ENCODE results near the gene MST1R. TPM values are rescaled to one million over a fixed set of nuclear protein-coding genes. Genes with fewer than 3 reads are reported as not detected.

MST1R gene
- total and polyA plus RNA-seq, 2 donors = 8.9 to 25.3 TPM

DNA sequence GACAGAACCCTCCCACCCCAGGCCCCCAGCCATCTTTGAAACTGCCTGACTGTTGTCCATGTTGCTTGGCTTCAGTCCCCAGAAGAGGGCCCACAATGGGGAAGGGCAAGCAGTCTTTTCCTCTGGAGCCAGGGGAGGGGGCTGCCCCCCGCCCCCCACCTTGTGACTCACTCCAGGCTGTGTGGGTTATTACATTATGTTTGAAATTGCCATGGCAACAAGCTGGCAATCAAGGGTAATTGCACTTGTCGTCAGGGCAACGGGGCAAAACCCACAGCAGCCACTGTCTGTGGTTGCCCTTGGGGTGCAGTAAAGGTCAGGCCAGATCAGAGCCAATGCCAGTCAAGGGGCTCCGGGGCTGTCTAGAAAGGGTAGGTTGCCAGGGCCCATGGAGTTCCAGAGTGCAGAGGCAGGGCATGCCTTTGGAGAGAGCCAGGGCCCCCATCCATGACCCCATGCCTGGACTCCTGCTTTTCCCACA is 30.8 kb downstream of the MST1R start:
- no peak overlapping the region for H3K27ac ChIP-seq (ENCODE audit: low read depth in 1 of 2, low read length in 1 of 2)
- no peak overlapping the region for H3K4me3 ChIP-seq (ENCODE audit: low read length in 2 of 2)
- WGBS = 74% methylated on average over 4 of the region's 4 CpGs
- H3K36me3 ChIP-seq (ENCODE audit: control insufficient read depth in 2 of 2, insufficient read depth in 2 of 2, low read length in 1 of 2) = no peaks in the 10 kb centered on the region
- peaks cover 22 to 44% of the 10 kb centered on the region in 2 donors for H3K27me3 ChIP-seq (ENCODE audit: control insufficient read depth in 2 of 2, insufficient read depth in 1 of 2, low read length in 1 of 2)
- DNase-seq (ENCODE audit: low read depth in 6 of 9, low spot score in 9 of 9) = no peak
- no peaks in the 10 kb centered on the region for H3K9me3 ChIP-seq (ENCODE audit: control insufficient read depth in 2 of 2, insufficient read depth in 1 of 2, low read length in 1 of 2)
- peaks cover 10 to 16% of the 10 kb centered on the region in 2 donors for H3K4me1 ChIP-seq (ENCODE audit: control insufficient read depth in 2 of 2, insufficient read depth in 2 of 2, low read length in 2 of 2)

DNA sequence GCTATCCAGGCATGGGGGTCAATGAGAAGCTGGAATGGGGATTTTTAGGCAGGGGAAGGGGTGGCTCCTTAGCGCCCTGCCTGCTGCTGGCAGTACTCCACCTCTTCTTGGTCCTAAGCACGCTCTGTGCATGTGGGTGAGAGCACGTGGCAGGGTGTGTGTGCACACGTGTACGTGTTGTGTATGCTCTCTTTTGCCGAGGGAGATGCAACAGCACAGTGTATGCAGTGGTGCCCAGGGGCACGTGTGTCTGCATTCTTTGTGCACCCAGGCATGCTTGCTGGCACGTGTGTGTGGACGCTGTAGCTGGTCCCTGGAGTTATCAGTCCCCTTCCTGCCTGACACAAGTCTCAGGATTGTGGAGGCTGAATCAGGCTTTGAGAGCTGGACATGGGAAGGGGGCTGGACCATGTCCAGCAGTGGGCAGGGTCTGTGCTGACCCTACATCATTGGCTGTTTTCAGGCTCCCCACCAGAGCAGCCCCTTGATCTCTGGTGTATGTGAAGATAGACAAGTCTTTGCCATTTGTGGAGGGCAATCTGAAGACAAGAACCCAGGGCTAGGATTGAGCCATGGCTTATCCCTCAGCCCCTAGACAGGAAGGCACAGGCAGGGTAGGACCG is 32.0 kb downstream of the MST1R start:
- Histone ChIP-seq H3K27ac (ENCODE audit: low read depth in 1 of 2, low read length in 1 of 2) (no peak overlapping the region), H3K27me3 (ENCODE audit: control insufficient read depth in 2 of 2, insufficient read depth in 1 of 2, low read length in 1 of 2) (peaks cover 22 to 56% of the 10 kb centered on the region in 2 donors), H3K4me3 (ENCODE audit: low read length in 2 of 2) (no peak overlapping the region), H3K4me1 (ENCODE audit: control insufficient read depth in 2 of 2, insufficient read depth in 2 of 2, low read length in 2 of 2) (peaks cover 10 to 16% of the 10 kb centered on the region in 2 donors), H3K9me3 (ENCODE audit: control insufficient read depth in 2 of 2, insufficient read depth in 1 of 2, low read length in 1 of 2) (no peaks in the 10 kb centered on the region), H3K36me3 (ENCODE audit: control insufficient read depth in 2 of 2, insufficient read depth in 2 of 2, low read length in 1 of 2) (no peaks in the 10 kb centered on the region)
- DNase-seq (ENCODE audit: low read depth in 6 of 9, low spot score in 9 of 9) = no peak
- 92% methylated on average over 10 of the region's 10 CpGs for WGBS

DNA sequence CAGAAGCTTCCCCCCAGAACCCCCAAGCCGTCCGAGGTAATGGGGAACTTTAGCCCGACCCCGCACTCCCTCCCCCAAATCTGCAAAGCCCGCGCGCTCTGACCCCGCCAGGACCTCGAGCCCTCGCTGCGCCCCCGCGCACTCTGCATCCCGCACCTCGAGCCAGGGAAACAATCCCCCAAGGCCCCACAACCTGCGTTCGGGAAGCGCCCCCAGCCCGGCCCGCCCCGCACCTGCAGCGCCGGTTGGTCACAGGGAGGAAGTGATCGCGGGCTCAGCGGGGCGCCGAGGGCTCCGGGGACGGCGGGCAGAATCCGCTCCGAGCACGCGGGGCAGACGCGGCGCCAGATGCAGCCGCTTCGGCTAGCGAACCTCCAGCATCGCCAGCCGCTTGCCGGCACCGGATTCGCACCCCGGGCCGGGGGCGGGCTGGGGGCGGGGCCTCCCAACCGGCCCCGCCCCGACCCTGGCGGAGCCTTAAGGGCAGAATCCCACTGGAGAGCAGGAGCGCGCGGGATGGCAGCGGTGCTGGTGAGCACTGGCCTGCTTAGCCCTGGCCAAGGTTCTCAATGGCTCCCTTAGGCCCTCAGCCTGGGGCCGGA is 34.0 kb downstream of the MST1R start, which contains the start of gene CAMKV:
Gene CAMKV, minus strand, starts transcription at position 382 of the 602 bp plus-strand sequence. CDS start 7,518 bp downstream, outside the sequence.
- Histone ChIP-seq H3K27me3 (ENCODE audit: control insufficient read depth in 2 of 2, insufficient read depth in 1 of 2, low read length in 1 of 2) (peaks cover 22 to 76% of the 10 kb centered on the region in 2 donors), H3K27ac (ENCODE audit: low read depth in 1 of 2, low read length in 1 of 2) (no peak within 1 kb of the TSS), H3K9me3 (ENCODE audit: control insufficient read depth in 2 of 2, insufficient read depth in 1 of 2, low read length in 1 of 2) (no peaks in the 10 kb centered on the region), H3K4me3 (ENCODE audit: low read length in 2 of 2) (peak within 1 kb of the TSS in 1 of 2 donors; percentile 45), H3K4me1 (ENCODE audit: control insufficient read depth in 2 of 2, insufficient read depth in 2 of 2, low read length in 2 of 2) (peaks cover 10 to 16% of the 10 kb centered on the region in 2 donors), H3K36me3 (ENCODE audit: control insufficient read depth in 2 of 2, insufficient read depth in 2 of 2, low read length in 1 of 2) (no peaks in the 10 kb centered on the region)
- WGBS = 2% methylated on average over 59 of the region's 59 CpGs
- peak in 2 of 9 donors; percentile 22 to 35 for DNase-seq (ENCODE audit: low read depth in 6 of 9, low spot score in 9 of 9)

DNA sequence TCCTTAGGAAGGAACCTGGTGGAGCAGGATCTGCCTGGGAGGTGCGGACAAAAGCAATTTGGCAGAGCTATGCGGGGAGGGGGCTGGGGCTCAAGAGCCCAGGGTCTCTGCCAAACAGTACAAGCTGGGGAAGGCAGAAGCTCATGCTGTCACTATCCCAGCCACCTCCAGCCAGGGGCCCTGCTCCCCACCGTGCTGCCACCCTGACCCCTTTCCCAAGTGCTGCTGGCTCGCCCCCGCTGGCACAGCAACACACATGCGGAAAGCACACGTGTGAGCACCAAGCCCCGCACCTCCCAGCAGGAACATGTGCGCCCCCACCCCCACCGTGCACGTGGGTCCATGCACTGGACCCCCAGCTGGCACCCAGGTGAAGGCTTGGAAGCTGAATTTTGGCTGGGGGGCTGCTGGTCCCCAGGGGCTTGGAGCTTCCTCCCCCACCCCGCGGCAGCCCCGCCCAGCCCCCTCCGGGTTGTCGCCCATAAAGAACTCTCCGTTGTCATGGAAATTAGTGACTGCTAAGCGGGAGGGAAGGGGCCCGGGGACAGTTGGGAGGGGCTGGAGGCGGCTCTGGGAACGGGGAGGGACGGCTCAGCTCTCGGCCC is 34.7 kb downstream of the MST1R start:
- H3K4me3 ChIP-seq (ENCODE audit: low read length in 2 of 2) = peak overlapping the region in 1 of 2 donors; percentile 45
- H3K27ac ChIP-seq (ENCODE audit: low read depth in 1 of 2, low read length in 1 of 2) = no peak overlapping the region
- 6% methylated on average over 23 of the region's 23 CpGs for WGBS
- H3K27me3 ChIP-seq (ENCODE audit: control insufficient read depth in 2 of 2, insufficient read depth in 1 of 2, low read length in 1 of 2) = peaks cover 22 to 83% of the 10 kb centered on the region in 2 donors
- no peaks in the 10 kb centered on the region for H3K36me3 ChIP-seq (ENCODE audit: control insufficient read depth in 2 of 2, insufficient read depth in 2 of 2, low read length in 1 of 2)
- peaks cover 10 to 16% of the 10 kb centered on the region in 2 donors for H3K4me1 ChIP-seq (ENCODE audit: control insufficient read depth in 2 of 2, insufficient read depth in 2 of 2, low read length in 2 of 2)
- DNase-seq (ENCODE audit: low read depth in 6 of 9, low spot score in 9 of 9) = no peak
- no peaks in the 10 kb centered on the region for H3K9me3 ChIP-seq (ENCODE audit: control insufficient read depth in 2 of 2, insufficient read depth in 1 of 2, low read length in 1 of 2)

DNA sequence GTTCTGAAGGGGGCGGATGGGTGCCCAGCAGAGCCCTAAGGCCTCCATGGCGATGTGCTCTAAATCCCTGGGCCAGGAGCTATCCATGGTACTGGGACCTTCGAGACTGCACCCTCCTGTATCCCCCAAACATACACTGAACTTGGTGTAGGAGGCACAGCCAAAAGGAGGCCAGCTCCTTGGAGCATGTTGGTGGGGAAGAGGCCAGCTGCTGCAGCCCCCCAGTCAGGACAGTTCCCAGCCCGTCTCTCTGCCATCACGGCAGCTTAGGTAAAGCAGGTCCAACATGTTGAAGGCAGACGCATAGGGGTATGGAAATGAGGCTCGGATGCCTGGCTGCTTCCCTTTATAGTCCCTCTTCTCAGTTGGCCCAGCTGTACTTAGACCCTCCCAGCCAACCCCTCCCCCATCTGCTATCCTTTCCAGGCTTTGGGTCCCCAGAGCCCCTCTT is 35.8 kb downstream of the MST1R start:
- DNase-seq (ENCODE audit: low read depth in 6 of 9, low spot score in 9 of 9) = peak in 8 of 9 donors; percentile 18 to 67 (median 30)
- Histone ChIP-seq H3K4me1 (ENCODE audit: control insufficient read depth in 2 of 2, insufficient read depth in 2 of 2, low read length in 2 of 2) (peaks cover 10 to 16% of the 10 kb centered on the region in 2 donors), H3K36me3 (ENCODE audit: control insufficient read depth in 2 of 2, insufficient read depth in 2 of 2, low read length in 1 of 2) (no peaks in the 10 kb centered on the region), H3K9me3 (ENCODE audit: control insufficient read depth in 2 of 2, insufficient read depth in 1 of 2, low read length in 1 of 2) (no peaks in the 10 kb centered on the region), H3K4me3 (ENCODE audit: low read length in 2 of 2) (no peak overlapping the region), H3K27me3 (ENCODE audit: control insufficient read depth in 2 of 2, insufficient read depth in 1 of 2, low read length in 1 of 2) (peaks cover 22 to 88% of the 10 kb centered on the region in 2 donors), H3K27ac (ENCODE audit: low read depth in 1 of 2, low read length in 1 of 2) (no peak overlapping the region)
- 27% methylated on average over 7 of the region's 7 CpGs for WGBS

DNA sequence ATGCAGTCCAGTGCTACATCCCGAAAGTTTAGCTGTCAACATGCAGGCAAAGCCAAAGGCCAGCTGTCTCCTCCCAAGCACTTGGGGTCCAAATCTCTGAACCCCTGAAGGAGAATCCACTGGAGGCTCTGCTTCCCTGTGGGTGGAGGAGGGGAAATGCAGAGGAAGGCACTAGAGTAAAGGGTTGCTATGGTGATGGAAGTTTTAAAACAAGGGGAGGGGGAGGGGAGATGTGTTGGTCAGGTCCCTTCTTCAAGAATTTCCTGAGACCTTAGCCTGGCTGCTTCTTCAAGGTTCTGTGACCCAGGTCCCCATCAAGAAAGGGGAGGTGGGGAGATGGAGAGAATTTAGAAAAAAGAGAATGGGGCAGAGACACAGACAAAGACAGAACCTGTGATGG is 36.3 kb downstream of the MST1R start:
- H3K36me3 ChIP-seq (ENCODE audit: control insufficient read depth in 2 of 2, insufficient read depth in 2 of 2, low read length in 1 of 2) = no peaks in the 10 kb centered on the region
- 100% methylated on average over 1 of the region's 1 CpG for WGBS
- no peak for DNase-seq (ENCODE audit: low read depth in 6 of 9, low spot score in 9 of 9)
- H3K27me3 ChIP-seq (ENCODE audit: control insufficient read depth in 2 of 2, insufficient read depth in 1 of 2, low read length in 1 of 2) = peaks cover 22 to 88% of the 10 kb centered on the region in 2 donors
- no peak overlapping the region for H3K4me3 ChIP-seq (ENCODE audit: low read length in 2 of 2)
- H3K4me1 ChIP-seq (ENCODE audit: control insufficient read depth in 2 of 2, insufficient read depth in 2 of 2, low read length in 2 of 2) = peaks cover 10 to 16% of the 10 kb centered on the region in 2 donors
- no peak overlapping the region for H3K27ac ChIP-seq (ENCODE audit: low read depth in 1 of 2, low read length in 1 of 2)
- no peaks in the 10 kb centered on the region for H3K9me3 ChIP-seq (ENCODE audit: control insufficient read depth in 2 of 2, insufficient read depth in 1 of 2, low read length in 1 of 2)

DNA sequence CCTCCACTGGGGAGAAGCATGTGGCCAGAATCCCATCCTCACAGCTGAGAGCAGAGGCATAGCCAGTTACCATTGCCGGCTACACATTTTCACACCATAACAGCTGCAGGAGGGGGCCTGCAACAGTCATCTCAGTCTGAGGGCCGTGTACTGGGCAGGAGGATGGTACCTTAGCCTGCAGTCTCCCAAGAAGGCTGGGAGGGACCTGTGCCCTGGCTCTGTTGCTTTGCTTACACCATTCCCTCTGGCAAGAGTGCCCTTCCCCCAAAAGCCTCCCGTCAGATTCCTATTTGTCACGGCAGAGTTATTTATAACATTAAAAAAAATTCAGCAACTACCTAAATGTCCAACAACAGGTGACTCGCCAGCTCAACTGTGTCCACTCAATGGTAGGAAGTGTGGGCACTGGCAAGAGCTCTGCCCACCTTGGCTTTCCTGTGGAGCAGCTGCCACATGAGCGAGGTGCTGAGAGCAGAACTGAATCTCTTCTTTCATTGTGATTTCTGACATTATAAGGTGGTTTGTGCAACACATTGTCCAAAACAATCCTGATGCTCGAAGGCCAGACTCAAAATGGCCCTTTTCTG is 38.4 kb downstream of the MST1R start:
- Histone ChIP-seq H3K4me3 (ENCODE audit: low read length in 2 of 2) (no peak overlapping the region), H3K27ac (ENCODE audit: low read depth in 1 of 2, low read length in 1 of 2) (no peak overlapping the region)

DNA sequence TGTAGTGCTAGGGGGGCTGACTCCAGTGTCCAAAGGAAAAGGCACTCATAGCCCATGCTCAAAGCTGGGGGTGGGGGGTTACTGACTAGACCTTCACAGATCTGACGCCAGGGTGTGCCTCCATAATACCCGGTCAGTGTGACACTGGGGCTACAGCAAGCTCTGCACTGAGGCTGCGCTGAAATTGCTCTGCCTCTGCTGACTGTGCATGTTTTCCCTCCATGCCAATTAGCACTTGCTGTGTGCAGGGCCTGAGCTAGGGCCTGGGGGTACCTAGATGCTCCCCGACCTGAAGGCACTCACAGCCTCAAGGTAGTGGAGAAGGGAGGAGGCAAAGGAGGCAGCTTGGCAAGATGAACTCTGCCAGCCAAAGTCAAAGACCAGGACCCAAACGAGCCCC is 39.2 kb downstream of the MST1R start:
- no peak overlapping the region for H3K4me3 ChIP-seq (ENCODE audit: low read length in 2 of 2)
- H3K27me3 ChIP-seq (ENCODE audit: control insufficient read depth in 2 of 2, insufficient read depth in 1 of 2, low read length in 1 of 2) = peaks cover 12 to 65% of the 10 kb centered on the region in 2 donors
- no peaks in the 10 kb centered on the region for H3K36me3 ChIP-seq (ENCODE audit: control insufficient read depth in 2 of 2, insufficient read depth in 2 of 2, low read length in 1 of 2)
- H3K4me1 ChIP-seq (ENCODE audit: control insufficient read depth in 2 of 2, insufficient read depth in 2 of 2, low read length in 2 of 2) = peaks cover 5 to 11% of the 10 kb centered on the region in 2 donors
- DNase-seq (ENCODE audit: low read depth in 6 of 9, low spot score in 9 of 9) = no peak
- H3K27ac ChIP-seq (ENCODE audit: low read depth in 1 of 2, low read length in 1 of 2) = no peak overlapping the region
- no peaks in the 10 kb centered on the region for H3K9me3 ChIP-seq (ENCODE audit: control insufficient read depth in 2 of 2, insufficient read depth in 1 of 2, low read length in 1 of 2)
- 75% methylated on average over 5 of the region's 5 CpGs for WGBS

More for the DNA sequence above, 38.4 kb downstream of the MST1R start:
- WGBS = 76% methylated on average over 7 of the region's 7 CpGs
- Histone ChIP-seq H3K27me3 (ENCODE audit: control insufficient read depth in 2 of 2, insufficient read depth in 1 of 2, low read length in 1 of 2) (peaks cover 20 to 72% of the 10 kb centered on the region in 2 donors), H3K4me1 (ENCODE audit: control insufficient read depth in 2 of 2, insufficient read depth in 2 of 2, low read length in 2 of 2) (peaks cover 10 to 16% of the 10 kb centered on the region in 2 donors), H3K36me3 (ENCODE audit: control insufficient read depth in 2 of 2, insufficient read depth in 2 of 2, low read length in 1 of 2) (no peaks in the 10 kb centered on the region), H3K9me3 (ENCODE audit: control insufficient read depth in 2 of 2, insufficient read depth in 1 of 2, low read length in 1 of 2) (no peaks in the 10 kb centered on the region)
- no peak for DNase-seq (ENCODE audit: low read depth in 6 of 9, low spot score in 9 of 9)

Data from thymus (tissue), 11 donors.